GM18909 (cell line): Measurements from ENCODE around the gene KCNIP1.

Experiments used
- ATAC-seq: cut with Tn5 transposase; IDR thresholded peaks from one replicate; pipeline ENCODE4 v1.9.1; 2021; ENCODE audit warnings: mild to moderate bottlenecking; ENCODE audit not compliant: unreplicated experiment, poor library complexity

Gene KCNIP1

GRCh38 chr5:170501931-170502330 lies 1.9 kb upstream of the KCNIP1 start:
- ATAC-seq: no peak

DNA sequence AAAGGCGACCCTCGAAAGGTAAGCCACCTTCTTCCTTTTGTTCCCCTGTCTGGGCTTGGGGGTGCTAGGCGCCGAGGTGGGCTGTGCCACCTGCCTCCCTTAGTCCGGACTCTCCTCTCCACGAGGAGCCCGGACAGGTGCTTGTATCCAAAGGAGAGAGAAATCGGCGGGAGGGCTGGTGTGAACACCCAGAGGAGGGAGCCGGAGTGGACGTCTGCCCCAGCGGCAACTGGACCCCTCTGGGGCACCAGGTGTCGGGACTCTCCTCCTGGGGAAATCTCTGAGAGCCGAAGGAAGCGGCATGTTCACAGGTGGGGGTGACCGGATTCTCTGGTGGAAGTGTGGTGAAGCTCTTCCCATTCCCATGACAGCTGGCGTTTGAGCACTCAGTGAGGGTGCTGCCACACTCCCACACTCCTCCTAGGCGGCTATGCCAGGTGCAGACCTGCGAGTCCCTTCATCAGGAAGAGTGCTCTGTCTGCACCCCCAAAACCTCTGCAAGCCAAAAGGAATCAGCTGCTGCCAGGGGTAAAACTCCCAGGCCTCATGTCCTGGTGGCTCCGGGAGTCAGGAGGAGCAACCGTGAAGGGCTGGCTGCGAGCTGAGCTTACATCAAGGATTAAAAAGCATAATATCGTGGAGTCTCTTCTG lies 921 bp downstream of the KCNIP1 start:
- ATAC-seq: no peak

DNA sequence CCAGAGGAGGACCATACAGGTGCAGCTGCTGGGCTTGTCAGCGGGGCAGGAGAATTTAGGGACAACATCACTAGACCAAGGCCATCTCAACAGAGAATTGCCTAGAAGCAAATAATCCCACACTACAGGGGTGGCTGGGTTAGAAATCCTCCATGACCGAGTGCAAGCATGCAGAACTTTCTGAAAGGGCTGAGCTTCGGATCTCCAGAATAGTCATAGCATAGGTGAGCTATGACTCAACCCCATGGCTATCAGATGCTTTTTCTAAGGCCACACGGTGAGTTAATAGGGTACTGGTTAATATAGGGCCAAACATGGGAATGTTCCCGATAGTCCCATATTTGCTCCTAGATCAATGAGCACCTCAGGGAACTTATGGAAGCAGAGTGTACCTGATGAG lies 4.2 kb downstream of the KCNIP1 start:
- ATAC-seq: no peak

DNA sequence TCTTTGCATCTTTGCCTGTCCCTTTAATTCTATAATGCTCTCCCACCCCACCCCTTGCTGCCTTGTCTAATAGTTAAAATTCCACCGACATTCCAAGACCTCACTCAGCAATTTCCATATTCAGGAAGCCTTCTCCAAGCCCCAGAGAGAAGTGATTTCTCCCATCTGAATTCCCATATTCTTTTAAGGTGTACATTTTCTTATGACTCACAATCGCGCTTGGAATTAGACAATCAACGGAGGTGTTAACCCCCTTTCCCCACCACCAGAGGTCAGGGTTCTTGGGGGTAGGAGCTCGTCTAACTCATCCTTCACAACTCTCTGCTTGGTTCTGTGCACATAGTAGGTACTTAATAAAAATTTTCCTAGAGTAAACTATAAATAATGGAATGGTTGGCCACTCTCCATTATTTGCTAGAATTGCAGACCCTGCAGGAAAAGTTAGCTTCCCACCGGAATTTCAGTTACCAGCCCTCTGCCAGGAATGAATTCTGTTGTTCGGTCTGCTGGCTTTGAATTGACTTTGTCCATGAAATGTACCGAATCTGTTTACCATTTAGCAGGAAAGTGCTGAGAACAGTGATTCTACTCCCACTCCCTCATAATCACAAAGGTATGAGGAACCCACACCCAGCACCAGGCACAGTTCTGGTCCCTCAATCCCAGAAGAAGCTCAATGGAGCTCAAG lies 5.0 kb downstream of the KCNIP1 start:
- ATAC-seq: no peak

DNA sequence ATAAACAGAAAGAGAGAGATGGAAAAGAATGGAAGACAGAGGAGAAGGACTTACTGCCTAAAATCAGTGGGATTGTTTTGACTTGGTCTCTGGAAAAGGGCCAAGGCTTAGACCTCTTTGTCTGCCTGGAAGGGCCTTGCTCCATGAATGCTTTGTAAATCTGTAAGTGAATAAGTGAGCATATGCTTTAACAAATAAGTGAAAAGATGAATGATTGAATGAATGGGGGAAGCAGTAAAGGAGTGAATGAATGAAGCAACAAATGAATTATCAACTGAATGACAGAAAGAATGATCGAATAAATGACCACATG lies 5.5 kb downstream of the KCNIP1 start:
- no peak for ATAC-seq

- ATAC-seq: no peak
These were observed 6.3 kb downstream of the KCNIP1 start for GRCh38 chr5:170510126-170510525.

- ATAC-seq: no peak
These were observed 6.7 kb downstream of the KCNIP1 start for GRCh38 chr5:170510559-170510958.

GRCh38 chr5:170511551-170512258 lies 7.9 kb downstream of the KCNIP1 start:
- no peak for ATAC-seq

DNA sequence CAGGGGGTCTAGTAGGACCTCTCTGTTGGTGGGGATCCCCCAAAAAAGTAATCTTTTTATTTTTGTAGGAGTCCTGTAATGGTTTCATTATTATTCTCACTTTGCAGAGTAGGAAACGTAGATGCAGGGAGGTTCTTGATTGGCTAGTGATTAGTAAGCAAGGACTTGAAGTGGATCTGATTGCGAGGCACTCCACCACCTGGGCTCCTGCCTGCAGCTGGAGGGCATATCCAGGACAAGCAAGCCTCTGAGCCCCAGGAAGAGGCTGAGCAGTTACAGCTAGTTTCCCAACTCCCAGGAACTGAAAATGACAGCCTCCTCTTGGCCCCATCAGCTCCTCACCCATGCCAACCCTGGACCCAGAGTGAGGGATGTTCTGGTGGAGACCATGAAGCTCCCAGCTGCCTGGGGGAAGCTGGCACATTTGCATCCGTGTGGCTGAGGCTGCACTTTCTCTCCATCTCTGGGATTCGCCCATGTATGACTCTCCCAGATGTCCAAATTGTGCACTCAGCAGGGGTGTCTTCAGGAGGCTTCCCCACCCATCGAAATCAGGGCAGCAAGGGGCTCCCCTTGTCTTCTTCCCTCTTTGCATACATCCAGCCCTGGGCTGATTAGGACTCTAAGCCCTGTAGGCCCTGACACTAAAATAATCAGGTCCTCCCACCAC lies 10.2 kb downstream of the KCNIP1 start:
- ATAC-seq: no peak

GRCh38 chr5:170517411-170517810 lies 13.6 kb downstream of the KCNIP1 start:
- ATAC-seq: no peak

DNA sequence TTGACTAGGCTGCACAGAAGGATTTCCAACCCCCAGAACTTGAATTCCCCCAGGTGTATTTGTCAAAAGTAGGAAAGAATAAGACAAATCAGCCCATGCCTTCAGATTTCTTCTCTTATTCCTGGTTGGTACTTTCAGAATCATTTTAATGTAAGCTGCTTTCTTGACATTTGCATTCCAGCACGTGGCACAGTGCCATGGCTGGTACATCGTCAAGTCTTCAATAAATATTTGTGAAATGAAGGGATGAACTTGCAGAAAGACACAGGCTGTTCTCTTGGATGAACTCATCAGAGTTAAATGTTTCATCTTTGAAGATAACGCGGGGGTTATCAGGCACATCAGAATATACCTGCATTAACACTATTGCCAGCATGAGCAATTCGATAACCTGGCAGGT lies 14.5 kb downstream of the KCNIP1 start:
- no peak for ATAC-seq

- no peak for ATAC-seq
These were observed 15.7 kb downstream of the KCNIP1 start for GRCh38 chr5:170519549-170519948.

GRCh38 chr5:170520372-170520771 lies 16.6 kb downstream of the KCNIP1 start:
- no peak for ATAC-seq

GRCh38 chr5:170522211-170523141 lies 18.7 kb downstream of the KCNIP1 start:
- no peak for ATAC-seq

GRCh38 chr5:170523142-170523551 lies 19.3 kb downstream of the KCNIP1 start:
- no peak for ATAC-seq

- ATAC-seq: no peak
These were observed 20.0 kb downstream of the KCNIP1 start for GRCh38 chr5:170523830-170524229.

DNA sequence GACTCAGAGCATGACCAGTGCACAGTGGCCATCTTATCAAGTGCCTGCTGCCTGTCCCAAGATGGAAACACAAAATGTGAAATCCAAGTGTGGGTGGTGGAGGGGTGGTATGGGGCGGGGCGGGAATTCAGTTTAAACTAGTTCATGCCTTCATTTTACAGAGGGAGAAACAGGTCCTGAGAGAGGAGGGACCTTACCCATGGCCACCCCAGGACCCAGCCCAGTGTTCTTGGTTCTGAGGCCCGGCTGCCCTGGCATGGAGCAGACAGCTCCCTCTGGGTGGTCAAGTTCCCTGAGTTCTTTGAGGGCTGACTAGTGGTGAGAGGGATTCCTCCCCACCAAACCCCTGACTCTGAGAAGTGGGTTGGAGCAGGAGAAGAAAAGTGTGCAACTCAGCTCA lies 20.8 kb downstream of the KCNIP1 start:
- no peak for ATAC-seq

- no peak for ATAC-seq
These were observed 21.8 kb downstream of the KCNIP1 start for GRCh38 chr5:170525470-170526211.

- ATAC-seq: no peak
These were observed 24.2 kb downstream of the KCNIP1 start for GRCh38 chr5:170527991-170528390.
